ENCODE data around the gene APOBEC3A. TPM values are rescaled to one million over a fixed set of nuclear protein-coding genes. Genes with fewer than 3 reads are reported as not detected.
A peak's percentile ranks its signal among the peaks of the same experiment; 100 is the strongest.
"Not testable (repeated sequence)": the region's sequence is repeated elsewhere in the genome, so short reads cannot be mapped to it uniquely, and the experiment has no call there.

APOBEC3A gene
- total RNA-seq, 4 donors from 2014 or later = 2.7 to 3.0 TPM; not detected in 2

- DNase-seq = no peak
- no peak for TF ChIP-seq POLR2AphosphoS5 (IDR thresholded peaks at IDR 0.05)
- TF ChIP-seq CTCF (IDR thresholded peaks at IDR 0.05) = no peak
- TF ChIP-seq EP300 (IDR thresholded peaks at IDR 0.05; ENCODE audit: low read depth) = no peak
- no peak for TF ChIP-seq POLR2A (IDR thresholded peaks at IDR 0.05)
- Histone ChIP-seq H3K4me3 (no peak overlapping the region), H3K9me3 (peaks cover 0 to 4% of the 10 kb centered on the region in 2 donors), H3K27ac (no peak overlapping the region), H3K27me3 (peaks cover 5% of the 10 kb centered on the region), H3K4me1 (no peaks in the 10 kb centered on the region), H3K36me3 (no peaks in the 10 kb centered on the region)
- in situ Hi-C loops (cut with MboI; ENCODE audit: low pct_ligation_motif_present in 1 of 4, low pct_unique_long_range_greater_than_20kb in 1 of 4, low sequenced_read_pairs in 3 of 4) (loop anchor here in 1 of 4 donors (5.0 kb wide), 1 partner anchor 49 kb away; no protein-coding TSS in a partner anchor), intact Hi-C loops (cut with DNase I; ENCODE audit: low total_unique reads) (no loop called here)
- WGBS, 2 donors (ENCODE audit: low coverage in 1 of 2) = 67 to 85% methylated on average over 4 to 6 of the region's 6 CpGs
Measured at GRCh38 chr22:38996105-38996504, 38.7 kb downstream of the APOBEC3A start.

GRCh38 chr22:38997518-38997917 lies 40.1 kb downstream of the APOBEC3A start:
- no peak overlapping the region for H3K4me3 ChIP-seq
- DNase-seq = no peak
- H3K36me3 ChIP-seq = no peaks in the 10 kb centered on the region
- TF ChIP-seq POLR2A (IDR thresholded peaks at IDR 0.05) = no peak
- TF ChIP-seq EP300 (IDR thresholded peaks at IDR 0.05; ENCODE audit: low read depth) = no peak
- no peak for TF ChIP-seq CTCF (IDR thresholded peaks at IDR 0.05)
- TF ChIP-seq POLR2AphosphoS5 (IDR thresholded peaks at IDR 0.05) = no peak
- 88% methylated on average over 3 of the region's 3 CpGs; no CpG with 5 or more reads in 1 of the 2 donors for WGBS, 2 donors (ENCODE audit: low coverage in 1 of 2)
- in situ Hi-C loops (cut with MboI; ENCODE audit: low pct_ligation_motif_present in 1 of 4, low pct_unique_long_range_greater_than_20kb in 1 of 4, low sequenced_read_pairs in 3 of 4) = loop anchor here in 1 of 4 donors (5.0 kb wide), 1 partner anchor 50 kb away; no protein-coding TSS in a partner anchor
- no peak overlapping the region for H3K27ac ChIP-seq
- intact Hi-C loops (cut with DNase I; ENCODE audit: low total_unique reads) = no loop called here
- H3K9me3 ChIP-seq = peaks cover 0 to 4% of the 10 kb centered on the region in 2 donors
- H3K4me1 ChIP-seq = no peaks in the 10 kb centered on the region
- peaks cover 5% of the 10 kb centered on the region for H3K27me3 ChIP-seq

GRCh38 chr22:39003165-39003638 lies 45.8 kb downstream of the APOBEC3A start:
- H3K27me3 ChIP-seq = no peaks in the 10 kb centered on the region
- peak overlapping the region in 1 of 4 donors; percentile 24 for H3K27ac ChIP-seq
- H3K9me3 ChIP-seq = no peaks in the 10 kb centered on the region
- no peaks in the 10 kb centered on the region for H3K36me3 ChIP-seq
- WGBS, 2 donors (ENCODE audit: low coverage in 1 of 2) = 13% methylated on average over 6 of the region's 7 CpGs; no CpG with 5 or more reads in 1 of the 2 donors
- intact Hi-C loops (cut with DNase I; ENCODE audit: low total_unique reads) = loop anchor here (1.0 to 10.0 kb wide), 2 partner anchors 122 to 135 kb away; no protein-coding TSS in a partner anchor
- TF ChIP-seq POLR2AphosphoS5 (IDR thresholded peaks at IDR 0.05) (peak in 2 of 3 donors; percentile 6 to 8), POLR2A (IDR thresholded peaks at IDR 0.05) (no peak), CTCF (IDR thresholded peaks at IDR 0.05) (peak; percentile 66 to 86 (median 73))
- in situ Hi-C loops (cut with MboI; ENCODE audit: low pct_ligation_motif_present in 1 of 4, low pct_unique_long_range_greater_than_20kb in 1 of 4, low sequenced_read_pairs in 3 of 4) = loop anchor here (10.0 to 25.0 kb wide), 5 partner anchors 109 to 309 kb away; partner anchors contain the start of genes CBX6 (in 4 of the 4) and RPL3 (in 2 of the 4)
- H3K4me1 ChIP-seq = peaks cover 0 to 6% (median 1%) of the 10 kb centered on the region in 4 donors
- H3K4me3 ChIP-seq = no peak overlapping the region
- peak; percentile 83 for DNase-seq

- intact Hi-C loops (cut with DNase I; ENCODE audit: low total_unique reads) (loop anchor here (10.0 kb wide), 1 partner anchor 118 kb away; no protein-coding TSS in a partner anchor), in situ Hi-C loops (cut with MboI; ENCODE audit: low pct_ligation_motif_present in 1 of 4, low pct_unique_long_range_greater_than_20kb in 1 of 4, low sequenced_read_pairs in 3 of 4) (loop anchor here (5.0 to 25.0 kb wide), 6 partner anchors 105 to 305 kb away; partner anchors contain the start of genes CBX6 (in 4 of the 4) and RPL3 (in 2 of the 4))
- Histone ChIP-seq H3K9me3 (no peaks in the 10 kb centered on the region), H3K4me3 (no peak overlapping the region), H3K27ac (no peak overlapping the region), H3K27me3 (no peaks in the 10 kb centered on the region), H3K4me1 (peaks cover 0 to 6% (median 1%) of the 10 kb centered on the region in 4 donors), H3K36me3 (no peaks in the 10 kb centered on the region)
- DNase-seq = no peak
- TF ChIP-seq POLR2A (IDR thresholded peaks at IDR 0.05) = no peak
- no peak for TF ChIP-seq POLR2AphosphoS5 (IDR thresholded peaks at IDR 0.05)
- no peak for TF ChIP-seq EP300 (IDR thresholded peaks at IDR 0.05; ENCODE audit: low read depth)
- TF ChIP-seq CTCF (IDR thresholded peaks at IDR 0.05) = no peak
- 97 to 100% methylated on average over 1 to 5 of the region's 5 CpGs for WGBS, 2 donors (ENCODE audit: low coverage in 1 of 2)
Measured at GRCh38 chr22:39007177-39007576, 49.8 kb downstream of the APOBEC3A start.

GRCh38 chr22:39008271-39008850 lies 51.0 kb downstream of the APOBEC3A start:
- in situ Hi-C loops (cut with MboI; ENCODE audit: low pct_ligation_motif_present in 1 of 4, low pct_unique_long_range_greater_than_20kb in 1 of 4, low sequenced_read_pairs in 3 of 4) (loop anchor here (5.0 to 25.0 kb wide), 6 partner anchors 104 to 304 kb away; partner anchors contain the start of genes CBX6 (in 4 of the 4) and RPL3 (in 2 of the 4)), intact Hi-C loops (cut with DNase I; ENCODE audit: low total_unique reads) (loop anchor here (10.0 kb wide), 1 partner anchor 116 kb away; no protein-coding TSS in a partner anchor)
- not testable (repeated sequence) for H3K4me3 ChIP-seq, H3K27ac ChIP-seq, H3K36me3 ChIP-seq, H3K27me3 ChIP-seq, H3K9me3 ChIP-seq, DNase-seq, H3K4me1 ChIP-seq
- WGBS, 2 donors (ENCODE audit: low coverage in 1 of 2) = 79 to 87% methylated on average over 4 to 8 of the region's 8 CpGs
